ENCODE data around the gene CNGA3. TPM values are rescaled to one million over a fixed set of nuclear protein-coding genes. Genes with fewer than 3 reads are reported as not detected.
A peak's percentile ranks its signal among the peaks of the same experiment; 100 is the strongest.

The CNGA3 gene
- total and polyA plus RNA-seq, 7 donors = 0.47 to 8.6 (median 4.3) TPM; not detected in 2

DNA sequence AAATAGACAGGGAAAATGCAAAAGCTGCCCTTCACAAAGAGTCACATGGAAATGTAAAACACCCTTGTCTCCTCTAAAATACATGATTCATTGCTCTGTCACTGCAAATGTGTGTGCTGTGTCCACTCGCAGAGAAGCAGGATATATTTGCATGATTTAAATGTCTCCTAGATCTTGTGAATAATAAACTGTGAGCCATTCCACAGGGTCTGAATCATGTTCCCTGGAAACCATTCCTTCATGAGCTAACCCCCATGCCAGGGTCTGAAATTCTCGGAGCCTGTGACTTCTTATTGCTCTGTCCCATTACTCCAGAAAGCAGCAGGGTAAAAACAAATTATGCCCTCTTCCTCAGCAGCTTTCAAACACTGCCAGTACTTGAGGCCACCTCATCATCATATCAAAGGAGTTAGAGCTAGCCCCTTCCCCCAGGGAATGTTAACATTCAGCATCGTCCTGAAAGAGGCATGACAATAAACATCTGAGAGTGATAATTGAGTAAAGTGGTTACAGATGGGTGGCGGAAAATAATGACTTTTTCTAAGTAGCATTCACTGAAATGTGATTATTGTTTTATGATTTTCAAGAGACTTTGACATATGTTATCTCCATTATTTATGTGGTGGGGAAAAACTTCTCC lies 11.7 kb upstream of the CNGA3 start:
- TF ChIP-seq POLR2A (IDR thresholded peaks at IDR 0.05) (no peak), EP300 (IDR thresholded peaks at IDR 0.05) (no peak), POLR2AphosphoS5 (IDR thresholded peaks at IDR 0.05) (peak in 3 of 4 donors; percentile 49 to 66 (median 55))
- TF ChIP-seq, protein P1, sequence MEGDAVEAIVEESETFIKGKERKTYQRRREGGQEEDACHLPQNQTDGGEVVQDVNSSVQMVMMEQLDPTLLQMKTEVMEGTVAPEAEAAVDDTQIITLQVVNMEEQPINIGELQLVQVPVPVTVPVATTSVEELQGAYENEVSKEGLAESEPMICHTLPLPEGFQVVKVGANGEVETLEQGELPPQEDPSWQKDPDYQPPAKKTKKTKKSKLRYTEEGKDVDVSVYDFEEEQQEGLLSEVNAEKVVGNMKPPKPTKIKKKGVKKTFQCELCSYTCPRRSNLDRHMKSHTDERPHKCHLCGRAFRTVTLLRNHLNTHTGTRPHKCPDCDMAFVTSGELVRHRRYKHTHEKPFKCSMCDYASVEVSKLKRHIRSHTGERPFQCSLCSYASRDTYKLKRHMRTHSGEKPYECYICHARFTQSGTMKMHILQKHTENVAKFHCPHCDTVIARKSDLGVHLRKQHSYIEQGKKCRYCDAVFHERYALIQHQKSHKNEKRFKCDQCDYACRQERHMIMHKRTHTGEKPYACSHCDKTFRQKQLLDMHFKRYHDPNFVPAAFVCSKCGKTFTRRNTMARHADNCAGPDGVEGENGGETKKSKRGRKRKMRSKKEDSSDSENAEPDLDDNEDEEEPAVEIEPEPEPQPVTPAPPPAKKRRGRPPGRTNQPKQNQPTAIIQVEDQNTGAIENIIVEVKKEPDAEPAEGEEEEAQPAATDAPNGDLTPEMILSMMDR (IDR thresholded peaks at IDR 0.05) = no peak
- peaks cover 0 to 17% (median 13%) of the 10 kb centered on the region in 4 donors for H3K4me1 ChIP-seq
- no peak overlapping the region for H3K4me3 ChIP-seq
- H3K36me3 ChIP-seq = no peaks in the 10 kb centered on the region
- peak overlapping the region in 1 of 4 donors; percentile 49 for H3K27ac ChIP-seq
- H3K27me3 ChIP-seq = no peaks in the 10 kb centered on the region
- intact Hi-C loops (cut with DNase I) = no loop called here
- H3K9me3 ChIP-seq = no peaks in the 10 kb centered on the region
- DNase-seq = no peak
- WGBS, 2 donors = 42 to 61% methylated on average over 4 of the region's 4 CpGs

DNA sequence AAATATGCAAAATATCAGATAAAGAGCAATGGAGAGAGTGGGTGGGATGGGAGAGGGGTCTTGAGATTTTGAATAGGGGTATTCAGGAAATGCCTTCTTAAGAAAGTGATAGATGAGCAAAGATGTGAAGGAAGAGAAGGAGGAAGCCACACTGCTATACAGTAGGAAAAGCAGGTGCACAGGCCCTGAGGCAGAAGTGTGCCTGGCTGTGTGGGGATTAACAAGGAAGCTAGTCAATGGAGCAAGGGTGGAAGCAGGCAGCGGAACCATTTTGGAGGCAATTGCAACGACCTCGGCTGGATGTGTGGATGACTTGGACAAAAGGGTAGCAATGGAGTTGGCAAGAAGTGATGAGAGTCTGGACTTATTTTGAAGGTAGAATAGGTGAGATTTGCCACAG lies 11.0 kb upstream of the CNGA3 start:
- peak overlapping the region in 1 of 4 donors; percentile 49 for H3K27ac ChIP-seq
- no peaks in the 10 kb centered on the region for H3K36me3 ChIP-seq
- TF ChIP-seq POLR2A (IDR thresholded peaks at IDR 0.05) (no peak), EP300 (IDR thresholded peaks at IDR 0.05) (no peak), POLR2AphosphoS5 (IDR thresholded peaks at IDR 0.05) (no peak)
- TF ChIP-seq, protein P1 (IDR thresholded peaks at IDR 0.05) = no peak
- 84 to 89% methylated on average over 3 of the region's 3 CpGs for WGBS, 2 donors
- intact Hi-C loops (cut with DNase I) = no loop called here
- H3K4me3 ChIP-seq = no peak overlapping the region
- DNase-seq = no peak
- peaks cover 0 to 17% (median 13%) of the 10 kb centered on the region in 4 donors for H3K4me1 ChIP-seq
- no peaks in the 10 kb centered on the region for H3K9me3 ChIP-seq
- H3K27me3 ChIP-seq = no peaks in the 10 kb centered on the region

- no peaks in the 10 kb centered on the region for H3K36me3 ChIP-seq
- no peak overlapping the region for H3K27ac ChIP-seq
- H3K4me3 ChIP-seq = no peak overlapping the region
- peaks cover 1 to 25% (median 6%) of the 10 kb centered on the region in 3 donors for H3K27me3 ChIP-seq
- WGBS, 2 donors = 94 to 96% methylated on average over 2 of the region's 2 CpGs
- no peak for TF ChIP-seq POLR2AphosphoS5 (IDR thresholded peaks at IDR 0.05)
- no peak for TF ChIP-seq POLR2A (IDR thresholded peaks at IDR 0.05)
- peaks cover 0 to 4% (median 3%) of the 10 kb centered on the region in 4 donors for H3K4me1 ChIP-seq
- DNase-seq = no peak
- intact Hi-C loops (cut with DNase I) = no loop called here
- no peaks in the 10 kb centered on the region for H3K9me3 ChIP-seq
These were observed 5.0 kb upstream of the CNGA3 start for GRCh38 chr2:98341241-98341640.

- intact Hi-C loops (cut with DNase I) = no loop called here
- Histone ChIP-seq H3K9me3 (no peaks in the 10 kb centered on the region), H3K27me3 (peaks cover 22 to 46% (median 27%) of the 10 kb centered on the region in 3 donors), H3K36me3 (no peaks in the 10 kb centered on the region), H3K27ac (no peak overlapping the region), H3K4me3 (no peak overlapping the region), H3K4me1 (peaks cover 0 to 17% (median 15%) of the 10 kb centered on the region in 4 donors)
- WGBS, 2 donors = 36 to 66% methylated on average over 3 of the region's 3 CpGs
- DNase-seq = no peak
- TF ChIP-seq, protein P1 (IDR thresholded peaks at IDR 0.05) = no peak
- TF ChIP-seq POLR2AphosphoS5 (IDR thresholded peaks at IDR 0.05) (no peak), EP300 (IDR thresholded peaks at IDR 0.05) (no peak), POLR2A (IDR thresholded peaks at IDR 0.05) (no peak)
These were observed 3.0 kb upstream of the CNGA3 start for GRCh38 chr2:98343285-98343684.

GRCh38 chr2:98347298-98348065 lies 1.2 kb downstream of the CNGA3 start:
- Histone ChIP-seq H3K36me3 (no peaks in the 10 kb centered on the region), H3K9me3 (peaks cover 0 to 5% (median 0%) of the 10 kb centered on the region in 4 donors), H3K27me3 (peaks cover 23 to 72% (median 42%) of the 10 kb centered on the region in 3 donors), H3K4me3 (peak overlapping the region in 3 of 4 donors; percentile 27 to 37 (median 32)), H3K4me1 (peaks cover 0 to 17% (median 15%) of the 10 kb centered on the region in 4 donors), H3K27ac (peak overlapping the region in 1 of 4 donors; percentile 37)
- DNase-seq = no peak
- no peak for TF ChIP-seq POLR2A (IDR thresholded peaks at IDR 0.05)
- TF ChIP-seq, protein P1 (IDR thresholded peaks at IDR 0.05) = no peak
- TF ChIP-seq EP300 (IDR thresholded peaks at IDR 0.05) = no peak
- TF ChIP-seq POLR2AphosphoS5 (IDR thresholded peaks at IDR 0.05) = no peak
- intact Hi-C loops (cut with DNase I) = no loop called here
- WGBS, 2 donors = 9 to 17% methylated on average over 54 of the region's 54 CpGs

Data from sigmoid colon (tissue), 7 donors.